ENCODE measurements around the gene LAD1. TPM values are rescaled to one million over a fixed set of nuclear protein-coding genes. Genes with fewer than 3 reads are reported as not detected.

The LAD1 gene
- polyA plus RNA-seq, 1 experiment: 0.04 TPM

GRCh38 chr1:201379733-201380242 is 19.3 kb downstream of the LAD1 start:
- ChIA-PET CTCF (no interaction called here), POLR2A (no interaction called here)
- DNase-seq (ENCODE audit: low read depth, low spot score): no peak
- H3K27ac ChIP-seq (ENCODE audit: low read depth, low read length): no peak overlapping the region
- TF ChIP-seq CTCF (IDR thresholded peaks at IDR 0.05; ENCODE audit: low read depth, low read length): no peak
- H3K4me3 ChIP-seq (ENCODE audit: low read depth, low read length): no peak overlapping the region
- H3K27me3 ChIP-seq (ENCODE audit: control insufficient read depth, insufficient read depth, low read length): peaks cover 9% of the 10 kb centered on the region
- peaks cover 4% of the 10 kb centered on the region for H3K9me3 ChIP-seq (ENCODE audit: control insufficient read depth, insufficient read depth, low read length)

- ChIA-PET POLR2A (no interaction called here), CTCF (no interaction called here)
Measured at GRCh38 chr1:201378804-201379203, 20.3 kb downstream of the LAD1 start.

GRCh38 chr1:201377611-201378092 is 21.5 kb downstream of the LAD1 start, which contains the start of gene TNNT2:
TNNT2 (minus strand) TSS chr1:201377680; CDS start chr1:201373254, 4,426 bp downstream.
- no peak for TF ChIP-seq CTCF (IDR thresholded peaks at IDR 0.05; ENCODE audit: low read depth, low read length)
- ChIA-PET CTCF (interaction anchor here (0.6 kb wide), 1 partner anchor 406 kb away, joined by 3 read pairs; no protein-coding TSS in a partner anchor), POLR2A (no interaction called here)
- Histone ChIP-seq H3K4me3 (ENCODE audit: low read depth, low read length) (no peak within 1 kb of the TSS), H3K27ac (ENCODE audit: low read depth, low read length) (peak within 1 kb of the TSS; percentile 31), H3K27me3 (ENCODE audit: control insufficient read depth, insufficient read depth, low read length) (peaks cover 25% of the 10 kb centered on the region), H3K9me3 (ENCODE audit: control insufficient read depth, insufficient read depth, low read length) (peaks cover 4% of the 10 kb centered on the region)
- no peak for DNase-seq (ENCODE audit: low read depth, low spot score)

More at GRCh38 chr1:201378804-201379203, 20.3 kb downstream of the LAD1 start:
- Histone ChIP-seq H3K4me3 (ENCODE audit: low read depth, low read length) (no peak overlapping the region), H3K27ac (ENCODE audit: low read depth, low read length) (no peak overlapping the region), H3K9me3 (ENCODE audit: control insufficient read depth, insufficient read depth, low read length) (peaks cover 4% of the 10 kb centered on the region), H3K27me3 (ENCODE audit: control insufficient read depth, insufficient read depth, low read length) (peaks cover 14% of the 10 kb centered on the region)
- TF ChIP-seq CTCF (IDR thresholded peaks at IDR 0.05; ENCODE audit: low read depth, low read length): no peak
- no peak for DNase-seq (ENCODE audit: low read depth, low spot score)

- Histone ChIP-seq H3K4me3 (ENCODE audit: low read depth, low read length) (no peak overlapping the region), H3K9me3 (ENCODE audit: control insufficient read depth, insufficient read depth, low read length) (peaks cover 4% of the 10 kb centered on the region), H3K27me3 (ENCODE audit: control insufficient read depth, insufficient read depth, low read length) (peaks cover 34% of the 10 kb centered on the region), H3K27ac (ENCODE audit: low read depth, low read length) (peak overlapping the region; percentile 31)
- no peak for DNase-seq (ENCODE audit: low read depth, low spot score)
- CTCF ChIA-PET: interaction anchor here (0.7 to 1.0 kb wide), 5 partner anchors 10 to 110 kb away, joined by 3 to 4 read pairs (median 3); no protein-coding TSS in a partner anchor
- TF ChIP-seq CTCF (IDR thresholded peaks at IDR 0.05; ENCODE audit: low read depth, low read length): peak; percentile 73
- POLR2A ChIA-PET: interaction anchor here (0.5 to 0.6 kb wide), 2 partner anchors 38 to 152 kb away, joined by 3 to 5 read pairs; no protein-coding TSS in a partner anchor
Measured at GRCh38 chr1:201376464-201377374, 22.4 kb downstream of the LAD1 start.
